SK-N-SH (cell line): Measurements from ENCODE around the gene PGD. TPM values are rescaled to one million over a fixed set of nuclear protein-coding genes. Genes with fewer than 3 reads are reported as not detected.

Experiments used
- CTCF ChIA-PET: fragments of 300-600, 350-600 bp; formaldehyde crosslinking; extraction: SDS; loops from one replicate; lab custom pipeline; 2021; lab: Yijun Ruan, JAX
- POLR2A ChIA-PET: fragments of 350-600 bp; sonication (Branson Sonifier 250); formaldehyde crosslinking; extraction: SDS; loops from one replicate; lab custom pipeline; 2020; ENCODE audit warnings: antibody characterized with exemption, inconsistent platforms; lab: Yijun Ruan, JAX
- DNase-seq: peaks from one replicate; pipeline ENCODE4 v3.0.0; 2012
- H2AFZ ChIP-seq: fragments of 200-600 bp; sonication (generic); 2 replicates; pipeline ENCODE4 v1.8.1; 2016; ENCODE audit warnings: antibody characterized with exemption, mild to moderate bottlenecking, low read depth
- H3F3A ChIP-seq: fragments of 200-600 bp; sonication (generic); replicated peaks from 2 replicates; pipeline ENCODE3; 2016; ENCODE audit warnings: antibody characterized with exemption, mild to moderate bottlenecking; ENCODE audit not compliant: insufficient read depth
- H3K27ac ChIP-seq, 2 experiments: fragments of 200-500 bp in 1 of 2; fragments of 200-600 bp in 1 of 2; sonication (Bioruptor generic) in 1 of 2; sonication (generic), shearing (Covaris generic) in 1 of 2; 2 replicates each; pipeline versions ENCODE4 v1.5.1 to v1.6.1; 2014 to 2016; ENCODE audit warnings: low read depth in 2 of 2, inconsistent platforms in 1 of 2, low read length in 1 of 2, mild to moderate bottlenecking in 1 of 2, mixed read lengths in 1 of 2
- H3K27me3 ChIP-seq: fragments of 200-600 bp; sonication (generic), shearing (Covaris generic); 2 replicates; pipeline ENCODE4 v1.6.1; 2016; ENCODE audit warnings: mixed run types; ENCODE audit not compliant: insufficient read depth
- H3K36me3 ChIP-seq, 2 experiments: fragments of 200-500 bp in 1 of 2; fragments of 200-600 bp in 1 of 2; sonication (Bioruptor generic) in 1 of 2; sonication (generic) in 1 of 2; replicated peaks in 1 of 2; 2 replicates each; pipeline versions ENCODE3 to v1.5.1; 2014 to 2016; ENCODE audit warnings: low read length in 1 of 2, mild to moderate bottlenecking in 1 of 2; ENCODE audit not compliant: insufficient read depth in 2 of 2, control insufficient read depth in 1 of 2
- H3K4me1 ChIP-seq, 2 experiments: fragments of 200-500 bp in 1 of 2; fragments of 200-600 bp in 1 of 2; sonication (Bioruptor generic) in 1 of 2; sonication (generic), shearing (Covaris generic) in 1 of 2; 2 replicates each; pipeline versions ENCODE4 v1.5.1 to v1.6.1; 2014 to 2016; ENCODE audit warnings: low read depth in 1 of 2, low read length in 1 of 2, mixed run types in 1 of 2; ENCODE audit not compliant: insufficient read depth in 2 of 2, control insufficient read depth in 1 of 2
- H3K4me2 ChIP-seq: fragments of 200-600 bp; sonication (generic), shearing (Covaris generic); 2 replicates; pipeline ENCODE4 v1.6.1; 2017; ENCODE audit warnings: mixed run types
- H3K4me3 ChIP-seq, 2 experiments: fragments of 200-500 bp in 1 of 2; fragments of 200-600 bp in 1 of 2; sonication (Bioruptor generic) in 1 of 2; sonication (generic), shearing (Covaris generic) in 1 of 2; 2 replicates each; pipeline versions ENCODE4 v1.5.1 to v1.8.1; 2014 to 2016; ENCODE audit warnings: low read depth in 2 of 2, inconsistent platforms in 1 of 2, low read length in 1 of 2, mild to moderate bottlenecking in 1 of 2, mixed read lengths in 1 of 2, moderate library complexity in 1 of 2
- H3K79me2 ChIP-seq: fragments of 200-600 bp; sonication (generic); 2 replicates; pipeline ENCODE4 v1.8.1; 2017; ENCODE audit warnings: mild to moderate bottlenecking; ENCODE audit not compliant: insufficient read depth
- H3K9ac ChIP-seq: fragments of 200-600 bp; sonication (generic); 2 replicates; pipeline ENCODE4 v1.6.1; 2017; ENCODE audit warnings: mixed run types
- H3K9me2 ChIP-seq: fragments of 200-600 bp; sonication (generic); 2 replicates; pipeline ENCODE4 v1.6.1; 2017; ENCODE audit warnings: mixed run types
- H3K9me3 ChIP-seq: fragments of 200-600 bp; sonication (generic); 2 replicates; pipeline ENCODE4 v1.6.1; 2017; ENCODE audit warnings: mixed run types, mild to moderate bottlenecking, moderate library complexity
- H4K20me1 ChIP-seq: fragments of 200-600 bp; sonication (generic); 2 replicates; pipeline ENCODE4 v1.6.1; 2017; ENCODE audit warnings: mild to moderate bottlenecking, mixed run types; ENCODE audit not compliant: insufficient read depth
- EP300 ChIP-seq, 2 experiments: IDR thresholded peaks; 2 replicates each; pipeline versions ENCODE4 v1.4.0 to v1.6.1; 2012; ENCODE audit warnings: borderline replicate concordance in 1 of 2, low read depth in 1 of 2, low read length in 1 of 2
- FOSL2 ChIP-seq: IDR thresholded peaks from 2 replicates; pipeline ENCODE4 v1.4.0; 2012; ENCODE audit warnings: low read depth, mild to moderate bottlenecking, moderate library complexity, borderline replicate concordance
- FOXM1 ChIP-seq: IDR thresholded peaks from 2 replicates; pipeline ENCODE4 v1.4.0; 2012; ENCODE audit warnings: low read depth, mild to moderate bottlenecking
- GATA2 ChIP-seq: sonication (generic); formaldehyde crosslinking; IDR thresholded peaks from 2 replicates; pipeline ENCODE4 v1.5.0; 2020; ENCODE audit warnings: mild to moderate bottlenecking, missing genetic modification reagents
- MXI1 ChIP-seq: IDR thresholded peaks from 2 replicates; pipeline ENCODE4 v1.6.1; 2012; ENCODE audit warnings: mild to moderate bottlenecking, low read depth, low read length, improper control_type of control experiment
- NFIC ChIP-seq: IDR thresholded peaks from 2 replicates; pipeline ENCODE4 v1.4.0; 2012; ENCODE audit warnings: borderline replicate concordance
- NRF1 ChIP-seq: IDR thresholded peaks from 2 replicates; pipeline ENCODE4 v1.6.1; 2012; ENCODE audit warnings: low read depth, mild to moderate bottlenecking, low read length
- POLR2AphosphoS5 ChIP-seq: IDR thresholded peaks from 2 replicates; pipeline ENCODE4 v1.6.1; 2012; ENCODE audit warnings: low read depth, low read length
- RAD21 ChIP-seq: IDR thresholded peaks from 2 replicates; pipeline ENCODE4 v1.6.1; 2012; ENCODE audit warnings: mild to moderate bottlenecking, low read length
- RCOR1 ChIP-seq: fragments of 150-350 bp; IDR thresholded peaks from 2 replicates; pipeline ENCODE4 v1.6.1; 2017; ENCODE audit warnings: antibody characterized with exemption, low read length
- RFX5 ChIP-seq: IDR thresholded peaks from 2 replicates; pipeline ENCODE4 v1.6.1; 2012; ENCODE audit warnings: mild to moderate bottlenecking, improper control_type of control experiment, low read length
- SIN3A ChIP-seq: IDR thresholded peaks from 2 replicates; pipeline ENCODE4 v1.6.1; 2012; ENCODE audit warnings: low read depth, mild to moderate bottlenecking, low read length, moderate library complexity, borderline replicate concordance
- TAF1 ChIP-seq: IDR thresholded peaks from 2 replicates; pipeline ENCODE4 v1.6.1; 2012; ENCODE audit warnings: low read depth, mild to moderate bottlenecking, low read length, moderate library complexity, borderline replicate concordance
- TCF12 ChIP-seq: IDR thresholded peaks from 2 replicates; pipeline ENCODE4 v1.4.0; 2012
- TEAD4 ChIP-seq: IDR thresholded peaks from 2 replicates; pipeline ENCODE4 v1.4.0; 2012; ENCODE audit warnings: mild to moderate bottlenecking, borderline replicate concordance; ENCODE audit not compliant: insufficient read depth
- USF1 ChIP-seq: IDR thresholded peaks from 2 replicates; pipeline ENCODE4 v1.4.0; 2012; ENCODE audit warnings: low read depth, borderline replicate concordance
- YY1 ChIP-seq: IDR thresholded peaks from 2 replicates; pipeline ENCODE4 v1.4.0; 2012; ENCODE audit warnings: low read depth, mild to moderate bottlenecking
- WGBS: methylation state at CpG from one replicate; pipeline ENCODE4 v1.1.6; 2017; ENCODE audit warnings: low lambda C conversion rate; 5-methylcytosine and 5-hydroxymethylcytosine counted together
- polyA plus RNA-seq, 3 experiments: library from polyadenylated mRNA; depleted of rRNA; stranded (reverse); fragments of >200 nt; gene quantifications; 2 replicates each; pipeline ENCODE4 v1.2.3, GENCODE V29; 2012
- TF ChIP-seq, protein P1 (sequence below): IDR thresholded peaks from 2 replicates; pipeline ENCODE4 v1.6.1; 2012; ENCODE audit warnings: mild to moderate bottlenecking, low read depth, low read length, moderate library complexity

The PGD gene
- polyA plus RNA-seq, 1 of the 3 experiments (the other 2 are of a cell fraction): 76.2 TPM

DNA sequence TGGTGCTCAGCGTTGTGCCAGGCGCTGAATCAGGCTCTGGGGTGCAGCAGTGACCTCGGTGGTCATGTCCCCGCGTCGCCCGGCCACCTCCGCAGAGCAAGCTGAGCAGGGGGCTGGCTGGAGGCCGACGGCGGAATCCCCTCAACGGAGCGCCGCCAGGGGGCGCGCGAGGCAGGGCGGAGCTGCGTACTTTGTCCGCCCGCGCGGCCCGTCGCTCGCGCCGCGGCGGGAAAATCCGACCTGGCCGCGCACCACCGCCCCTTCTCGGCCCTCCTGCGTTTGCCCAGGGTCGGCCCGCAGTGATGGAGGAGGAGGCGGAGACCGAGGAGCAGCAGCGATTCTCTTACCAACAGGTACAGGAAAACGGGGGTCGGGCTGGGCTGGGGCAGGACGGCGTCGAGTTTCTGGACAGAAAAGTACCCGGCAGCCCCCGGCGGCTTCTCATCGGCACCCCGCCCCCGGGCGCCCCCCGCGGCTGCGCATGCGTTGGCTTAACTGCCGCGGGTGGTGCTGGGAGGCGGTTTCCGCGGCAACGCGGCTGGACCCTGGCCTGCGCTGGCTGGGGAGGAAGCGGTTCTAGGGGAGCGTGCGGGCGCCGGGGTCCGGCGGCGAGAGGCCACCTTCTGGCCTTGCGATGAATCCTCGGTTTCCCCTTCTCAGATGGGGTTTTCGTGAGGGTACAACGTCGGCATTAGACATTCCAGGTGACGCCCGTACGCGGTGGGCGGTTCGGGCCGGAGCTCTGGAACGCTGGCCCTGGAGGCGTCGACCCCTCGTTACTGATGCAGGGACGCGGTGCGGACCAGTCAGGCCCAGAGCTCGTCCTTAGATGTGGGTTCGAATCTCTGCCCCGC lies 31.6 kb downstream of the PGD start, which contains the start of gene CENPS (continued):
- TF ChIP-seq, protein P1, sequence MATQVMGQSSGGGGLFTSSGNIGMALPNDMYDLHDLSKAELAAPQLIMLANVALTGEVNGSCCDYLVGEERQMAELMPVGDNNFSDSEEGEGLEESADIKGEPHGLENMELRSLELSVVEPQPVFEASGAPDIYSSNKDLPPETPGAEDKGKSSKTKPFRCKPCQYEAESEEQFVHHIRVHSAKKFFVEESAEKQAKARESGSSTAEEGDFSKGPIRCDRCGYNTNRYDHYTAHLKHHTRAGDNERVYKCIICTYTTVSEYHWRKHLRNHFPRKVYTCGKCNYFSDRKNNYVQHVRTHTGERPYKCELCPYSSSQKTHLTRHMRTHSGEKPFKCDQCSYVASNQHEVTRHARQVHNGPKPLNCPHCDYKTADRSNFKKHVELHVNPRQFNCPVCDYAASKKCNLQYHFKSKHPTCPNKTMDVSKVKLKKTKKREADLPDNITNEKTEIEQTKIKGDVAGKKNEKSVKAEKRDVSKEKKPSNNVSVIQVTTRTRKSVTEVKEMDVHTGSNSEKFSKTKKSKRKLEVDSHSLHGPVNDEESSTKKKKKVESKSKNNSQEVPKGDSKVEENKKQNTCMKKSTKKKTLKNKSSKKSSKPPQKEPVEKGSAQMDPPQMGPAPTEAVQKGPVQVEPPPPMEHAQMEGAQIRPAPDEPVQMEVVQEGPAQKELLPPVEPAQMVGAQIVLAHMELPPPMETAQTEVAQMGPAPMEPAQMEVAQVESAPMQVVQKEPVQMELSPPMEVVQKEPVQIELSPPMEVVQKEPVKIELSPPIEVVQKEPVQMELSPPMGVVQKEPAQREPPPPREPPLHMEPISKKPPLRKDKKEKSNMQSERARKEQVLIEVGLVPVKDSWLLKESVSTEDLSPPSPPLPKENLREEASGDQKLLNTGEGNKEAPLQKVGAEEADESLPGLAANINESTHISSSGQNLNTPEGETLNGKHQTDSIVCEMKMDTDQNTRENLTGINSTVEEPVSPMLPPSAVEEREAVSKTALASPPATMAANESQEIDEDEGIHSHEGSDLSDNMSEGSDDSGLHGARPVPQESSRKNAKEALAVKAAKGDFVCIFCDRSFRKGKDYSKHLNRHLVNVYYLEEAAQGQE: peak; percentile 71; the same call in 1 of the 2 replicates
- peak; percentile 91 for TF ChIP-seq POLR2AphosphoS5
- TF ChIP-seq USF1: no peak
- TF ChIP-seq RAD21: peak; percentile 63
- no peak for TF ChIP-seq EP300 (IDR thresholded peaks at IDR 0.05; ENCODE audit: borderline replicate concordance in 1 of 2, low read depth in 1 of 2, low read length in 1 of 2)
- peak; percentile 23; the same call in 1 of the 2 replicates for TF ChIP-seq FOSL2
- peak; percentile 97; the same call in 1 of the 2 replicates for TF ChIP-seq SIN3A
- peak; percentile 55; the same call in 1 of the 2 replicates for TF ChIP-seq FOXM1
- TF ChIP-seq TCF12: no peak
- peak; percentile 88 for TF ChIP-seq MXI1
- peak; percentile 39; the same call in 1 of the 2 replicates for TF ChIP-seq TAF1
- TF ChIP-seq NFIC: peak; percentile 8; the same call in 1 of the 2 replicates
- peak; percentile 49; the same call in 1 of the 2 replicates for TF ChIP-seq YY1
- peak; percentile 42 for TF ChIP-seq GATA2

DNA sequence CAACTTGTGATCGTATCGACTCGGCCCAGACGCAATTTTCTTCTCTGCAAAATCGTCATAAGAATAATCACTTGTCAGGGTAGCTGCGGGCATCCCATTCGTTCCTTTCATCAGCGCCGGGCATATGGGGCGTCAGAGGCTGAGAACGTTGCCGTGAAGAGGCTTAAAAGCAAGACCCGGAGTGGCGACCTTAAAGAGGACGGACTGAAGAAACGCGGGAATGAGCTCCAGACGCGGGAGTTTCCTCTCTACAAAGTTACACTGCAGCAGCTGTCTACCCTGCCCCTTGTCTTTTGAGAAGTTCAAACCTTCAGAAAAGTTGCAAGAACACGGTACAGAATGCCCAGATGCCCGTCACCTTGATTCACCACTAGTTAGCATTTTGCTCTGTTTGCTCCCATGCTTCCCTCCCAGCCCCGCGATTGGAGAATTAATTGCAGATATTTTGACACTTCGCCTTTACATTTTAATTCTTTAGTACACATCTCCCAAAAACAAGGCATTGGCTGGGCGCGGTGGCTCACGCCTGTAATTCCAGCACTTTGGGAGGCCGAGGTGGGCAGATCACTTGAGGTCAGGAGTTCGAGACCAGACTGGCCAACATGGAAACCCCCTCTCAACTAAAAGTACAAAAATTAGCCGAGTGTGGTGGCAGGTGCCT lies 32.3 kb downstream of the PGD start:
- H3K9me2 ChIP-seq: no peaks in the 10 kb centered on the region
- peak overlapping the region; percentile 68 to 82 for H3K4me3 ChIP-seq
- no peaks in the 10 kb centered on the region for H3K9me3 ChIP-seq
- DNase-seq: no peak
- WGBS: 36% methylated on average over 29 of the region's 30 CpGs
- H4K20me1 ChIP-seq: no peaks in the 10 kb centered on the region
- TF ChIP-seq RFX5: no peak
- TF ChIP-seq POLR2AphosphoS5: no peak
- no peak for TF ChIP-seq RCOR1
- TF ChIP-seq USF1: no peak
- no peak for TF ChIP-seq NRF1
- no peak for TF ChIP-seq TEAD4
- POLR2A ChIA-PET: interaction anchor here (0.8 to 2.0 kb wide), 3 partner anchors 22 to 63 kb away, joined by 3 to 11 read pairs (median 5); no protein-coding TSS in a partner anchor
- peaks cover 18% of the 10 kb centered on the region for H3K79me2 ChIP-seq
- H3F3A ChIP-seq: no peaks in the 10 kb centered on the region
- H3K9ac ChIP-seq: peak overlapping the region; percentile 72
- H2AFZ ChIP-seq: peak overlapping the region; percentile 81; the same call in 1 of the 2 replicates
- peaks cover 3 to 9% of the 10 kb centered on the region in 2 experiments; a peak in 1 of 4 replicates for H3K4me1 ChIP-seq
- no peaks in the 10 kb centered on the region for H3K27me3 ChIP-seq
- peak overlapping the region; percentile 91 for H3K4me2 ChIP-seq
- H3K27ac ChIP-seq: peak overlapping the region; percentile 67 to 85; a peak in 3 of 4 replicates
- CTCF ChIA-PET: interaction anchor here (0.6 to 10.8 kb wide), 19 partner anchors 10 to 557 kb away, joined by 3 to 203 read pairs (median 5); partner anchors contain the start of genes DFFA, KIF1B and PGD
- peaks cover 0 to 3% of the 10 kb centered on the region in 2 experiments for H3K36me3 ChIP-seq
